DMS79 treated with DMSO at 0.1 percent for 48 hours (cell line): ENCODE data around the gene ZG16B.

Source experiments
- DNase-seq: peaks from one replicate; lab custom pipeline; 2025; lab: John Stamatoyannopoulos, UW

Gene ZG16B

DNA sequence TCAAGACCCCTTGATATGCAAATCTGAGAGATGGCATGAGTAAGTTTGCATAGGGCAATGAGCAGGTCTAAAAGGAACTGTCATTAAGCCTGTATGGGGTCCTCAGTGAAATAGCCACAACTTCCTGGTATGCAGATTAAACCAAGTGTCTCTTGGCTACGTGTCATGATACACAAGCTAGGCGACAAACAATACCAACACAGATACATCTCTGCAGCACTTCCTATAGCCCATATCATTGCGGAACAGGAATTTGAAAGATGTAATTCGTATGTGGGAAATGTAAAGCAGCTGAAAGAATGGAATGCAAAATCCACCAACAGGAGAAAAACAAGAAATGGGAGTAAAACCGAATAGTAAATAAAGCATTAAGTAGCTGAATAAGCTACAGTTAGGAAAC, 15.0 kb downstream of the ZG16B start:
- no peak for DNase-seq

DNA sequence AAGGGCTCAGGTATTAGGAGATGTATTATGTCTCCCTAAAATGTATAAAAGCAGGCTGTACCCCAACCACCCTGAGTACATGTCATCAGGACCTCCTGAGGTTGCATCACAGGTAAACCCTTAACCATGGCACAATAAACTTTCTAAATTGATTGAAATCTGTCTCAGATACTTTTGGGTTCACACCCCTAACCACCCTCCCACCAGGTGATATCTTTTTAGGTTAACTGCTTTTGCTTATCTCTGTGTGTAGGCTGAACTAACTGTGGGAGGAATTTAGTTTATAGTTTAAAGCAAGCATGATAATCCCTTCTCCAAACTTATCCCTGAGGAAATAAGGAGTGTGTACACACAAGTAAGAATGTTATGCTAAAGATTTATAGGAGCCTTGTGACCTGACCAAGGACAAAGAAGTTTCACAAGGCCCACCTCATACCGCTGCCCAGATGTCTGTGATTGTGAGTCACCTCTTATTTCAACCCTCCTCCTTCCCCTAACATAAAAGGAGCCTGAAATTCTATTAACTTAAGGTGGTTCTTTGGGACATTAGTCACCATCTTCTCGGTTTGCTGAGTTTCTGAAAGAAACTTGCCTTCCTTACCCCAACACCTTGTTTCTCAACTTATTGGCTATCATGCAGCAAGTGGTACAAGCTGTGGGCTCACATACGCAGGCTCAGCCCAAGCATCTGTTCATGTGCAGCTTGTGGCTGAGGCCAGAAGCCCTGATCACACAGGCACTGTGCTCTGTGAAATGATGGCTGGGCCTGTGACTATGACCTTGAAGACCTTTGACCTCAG, 16.6 kb downstream of the ZG16B start:
- no peak for DNase-seq

DNA sequence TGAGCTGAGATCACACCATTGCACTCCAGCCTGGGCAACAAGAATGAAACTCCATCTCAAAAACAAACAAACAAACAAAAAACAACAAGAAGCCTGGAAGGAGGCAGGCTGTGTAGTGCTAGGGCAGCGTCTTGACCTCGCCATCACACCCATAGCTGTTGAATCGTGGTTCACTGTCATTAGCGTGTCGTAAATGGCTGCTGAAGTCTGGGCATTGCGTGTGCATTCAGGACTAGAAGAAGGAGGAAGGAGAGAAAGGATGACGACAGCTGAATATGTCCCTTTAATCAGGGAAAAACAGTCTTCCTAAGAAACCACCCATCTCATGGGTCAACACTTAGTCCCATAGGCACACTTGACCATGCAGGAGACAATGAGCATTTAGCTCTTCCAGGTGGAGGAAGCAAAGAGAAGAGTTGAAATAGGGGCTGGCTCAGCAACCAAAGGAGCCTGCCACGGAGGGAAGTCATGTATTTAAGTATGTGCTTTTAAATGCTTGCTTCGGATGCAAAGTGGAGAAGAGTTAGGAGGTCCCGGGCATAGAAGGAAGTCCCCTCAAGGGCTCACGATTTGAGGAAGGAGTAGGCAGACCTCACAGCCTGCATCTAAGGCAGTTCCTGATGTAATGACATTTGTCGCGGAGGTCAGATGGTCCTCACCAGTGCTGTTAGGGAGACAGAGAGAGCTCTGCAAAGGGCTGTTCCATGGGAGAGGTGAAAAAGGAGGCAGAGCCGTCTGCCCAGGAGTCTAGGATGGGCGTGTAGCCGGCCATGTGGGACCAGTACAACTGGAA, 19.0 kb downstream of the ZG16B start:
- no peak for DNase-seq

DNA sequence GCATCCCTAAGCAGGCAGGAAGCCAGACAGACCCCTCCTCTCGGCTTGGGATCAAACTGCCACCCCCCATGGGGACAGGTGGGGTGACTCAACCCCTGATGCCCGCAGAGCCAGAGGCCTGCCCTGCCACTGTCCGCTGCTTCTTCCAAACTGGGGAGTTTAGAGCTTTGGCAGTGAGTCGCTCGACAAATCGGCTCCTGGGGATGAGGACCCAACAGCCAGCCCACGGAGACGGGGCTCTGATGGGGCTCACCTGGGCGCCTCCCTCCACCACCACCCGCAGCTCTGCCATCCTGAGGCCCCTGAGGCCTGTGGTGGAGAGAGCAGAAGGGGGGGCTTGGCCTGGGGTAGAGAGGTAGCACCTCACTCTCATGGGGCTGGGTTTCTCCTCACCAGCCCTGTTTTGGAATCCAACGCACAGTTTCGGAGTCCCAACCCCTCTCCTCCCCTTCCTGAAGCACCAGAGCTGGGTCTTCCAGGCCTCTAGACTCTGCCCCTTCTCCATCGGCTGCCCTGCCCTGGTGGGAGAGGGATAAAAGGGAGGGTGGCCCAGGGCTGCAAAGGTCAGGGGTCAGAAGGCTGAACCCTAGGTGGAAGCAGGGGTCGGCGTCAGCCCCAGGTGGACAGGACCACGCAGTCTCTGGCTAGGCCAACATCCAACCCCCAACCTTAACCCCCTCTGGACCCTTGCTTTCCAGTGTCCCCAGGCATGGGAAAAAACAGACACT, 22.1 kb downstream of the ZG16B start:
- DNase-seq: no peak

DNA sequence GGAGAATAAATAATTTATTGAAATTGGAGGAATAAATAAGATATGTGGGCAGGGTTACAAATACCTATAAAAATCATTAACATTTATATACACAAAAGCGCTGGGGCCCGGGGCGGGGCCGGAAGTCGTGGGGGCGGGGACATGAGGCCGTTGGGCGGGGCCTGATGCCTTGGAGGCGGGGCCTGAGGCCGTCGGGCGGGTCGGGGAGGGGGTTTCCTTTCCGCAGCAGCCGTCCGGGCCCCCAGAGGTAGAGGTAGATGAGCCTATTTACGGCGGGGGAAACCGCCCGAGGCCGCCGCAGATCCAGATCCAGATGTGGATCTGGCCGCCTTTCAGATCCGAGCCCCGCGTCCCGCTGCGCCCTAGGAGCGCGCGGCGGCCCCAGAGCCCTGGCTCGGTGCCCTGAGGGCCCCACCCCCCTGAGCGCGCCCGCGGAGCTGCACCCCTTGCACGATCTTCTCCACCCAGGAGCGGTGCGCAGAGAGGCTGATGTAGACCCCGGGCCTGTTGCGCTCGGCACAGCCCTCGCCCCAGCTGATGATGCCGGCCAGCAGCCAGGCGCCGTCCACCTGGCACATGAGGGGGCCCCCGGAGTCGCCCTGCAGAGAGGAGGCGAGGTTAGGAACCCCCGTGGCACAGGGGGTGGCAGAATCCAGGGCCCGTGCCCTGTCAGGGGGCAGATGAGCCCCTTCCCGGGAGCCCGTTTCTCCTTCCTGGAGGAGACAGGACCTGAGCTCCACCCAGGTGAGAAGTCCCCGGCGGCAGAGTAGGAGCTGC, 22.8 kb downstream of the ZG16B start:
- DNase-seq: no peak

DNA sequence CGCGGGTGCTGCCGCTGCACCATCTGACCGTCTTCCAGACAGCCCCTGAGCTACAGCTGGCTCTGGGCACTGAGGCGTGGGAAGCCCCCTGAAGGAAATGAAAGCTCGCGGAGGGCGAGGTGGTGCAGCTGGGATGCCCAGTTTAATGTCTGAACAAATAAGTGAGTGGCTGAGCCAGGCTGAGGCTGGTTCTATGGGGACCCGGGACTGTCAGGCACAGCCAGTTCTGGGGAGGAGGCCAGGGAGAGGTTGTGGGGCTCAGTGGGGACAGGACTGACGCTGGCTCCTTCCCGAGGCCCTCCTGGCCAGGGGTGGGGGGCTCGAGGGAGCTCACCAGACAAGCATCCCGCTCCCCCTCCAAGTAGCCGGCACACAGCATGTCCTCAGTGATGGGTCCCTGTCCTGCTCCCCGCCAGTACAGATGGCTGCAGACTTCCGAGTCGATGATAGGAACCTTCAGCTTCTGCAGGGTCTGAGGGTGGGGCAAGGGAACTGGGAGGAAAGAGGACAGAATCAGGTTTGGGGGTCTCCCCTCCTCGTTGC, 23.5 kb downstream of the ZG16B start:
- no peak for DNase-seq

DNA sequence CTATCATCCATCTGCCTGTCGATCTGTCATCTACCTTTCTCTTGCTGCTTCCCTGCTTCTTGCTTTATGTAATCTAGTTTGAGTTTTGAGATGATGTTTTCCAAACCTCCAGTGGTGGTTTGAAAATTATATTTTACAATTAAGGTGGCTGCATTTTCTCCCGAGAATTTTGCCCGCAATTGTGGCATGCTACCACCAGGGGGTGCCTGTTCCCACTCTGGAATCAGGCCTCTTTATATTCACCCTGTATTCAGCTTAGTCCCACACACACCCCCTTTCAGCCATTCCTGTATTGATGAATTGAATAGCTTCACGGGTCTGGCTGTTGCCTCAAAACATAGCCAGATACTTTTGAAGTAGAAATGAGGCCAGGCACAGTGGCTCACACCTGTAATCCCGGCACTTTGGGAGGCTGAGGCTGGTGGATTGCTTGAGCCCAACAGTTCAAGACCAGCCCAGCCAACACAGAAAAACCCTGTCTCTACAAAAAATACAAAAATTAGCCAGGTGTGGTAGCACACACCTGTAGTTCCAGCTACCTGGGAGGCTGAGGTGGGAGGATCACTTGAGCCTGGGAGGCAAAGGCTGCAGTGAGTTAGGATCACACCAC, 24.7 kb downstream of the ZG16B start:
- no peak for DNase-seq

DNA sequence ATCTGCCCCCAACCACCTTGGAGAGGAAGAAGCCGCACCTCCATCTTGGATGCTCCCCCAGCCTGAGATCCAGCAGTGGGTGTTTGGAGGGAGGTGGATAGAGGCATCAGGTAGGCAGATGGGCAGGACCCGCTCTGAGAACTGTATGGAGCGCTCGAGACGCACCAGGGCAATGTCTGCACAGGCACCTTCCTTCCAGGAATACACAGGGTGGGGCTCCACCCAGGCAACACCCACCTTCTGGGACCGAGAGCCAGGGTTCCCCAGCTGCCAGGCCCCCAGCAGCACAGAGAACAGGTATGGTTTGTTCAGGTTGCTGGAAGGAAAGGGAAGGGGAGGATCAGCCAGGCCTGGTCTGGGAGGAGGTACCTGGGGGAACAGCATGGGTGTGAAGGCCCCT, 25.4 kb downstream of the ZG16B start:
- DNase-seq: no peak

DNA sequence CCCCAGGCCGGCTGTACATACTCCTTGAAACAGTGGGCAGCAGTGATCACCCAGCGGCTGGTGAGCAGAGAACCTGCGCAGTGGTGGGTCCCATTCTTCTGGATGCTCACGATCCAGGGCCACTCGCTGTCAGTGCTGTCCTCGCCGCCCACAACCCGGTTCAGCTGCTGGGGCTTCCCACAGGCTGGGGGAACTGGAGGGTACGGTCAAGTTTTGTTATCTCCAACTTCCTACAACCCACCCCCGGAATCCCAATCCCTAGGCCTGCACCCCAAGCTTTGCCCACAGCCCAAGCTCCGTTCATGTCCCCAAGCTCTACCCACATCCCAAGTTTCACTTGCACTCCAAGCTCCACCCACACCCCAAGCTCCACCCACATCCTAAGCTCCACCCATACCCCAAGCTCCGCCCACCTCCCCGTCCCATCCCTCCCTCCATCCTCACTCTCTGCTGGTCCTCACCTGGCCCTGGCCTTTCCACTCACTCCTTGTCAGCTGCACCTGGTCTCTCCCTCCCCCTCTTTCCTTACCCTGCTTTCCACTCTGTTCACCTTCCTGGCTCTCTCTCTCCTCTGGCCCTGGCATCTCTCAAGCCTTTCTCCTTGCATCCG, 26.1 kb downstream of the ZG16B start:
- no peak for DNase-seq

DNA sequence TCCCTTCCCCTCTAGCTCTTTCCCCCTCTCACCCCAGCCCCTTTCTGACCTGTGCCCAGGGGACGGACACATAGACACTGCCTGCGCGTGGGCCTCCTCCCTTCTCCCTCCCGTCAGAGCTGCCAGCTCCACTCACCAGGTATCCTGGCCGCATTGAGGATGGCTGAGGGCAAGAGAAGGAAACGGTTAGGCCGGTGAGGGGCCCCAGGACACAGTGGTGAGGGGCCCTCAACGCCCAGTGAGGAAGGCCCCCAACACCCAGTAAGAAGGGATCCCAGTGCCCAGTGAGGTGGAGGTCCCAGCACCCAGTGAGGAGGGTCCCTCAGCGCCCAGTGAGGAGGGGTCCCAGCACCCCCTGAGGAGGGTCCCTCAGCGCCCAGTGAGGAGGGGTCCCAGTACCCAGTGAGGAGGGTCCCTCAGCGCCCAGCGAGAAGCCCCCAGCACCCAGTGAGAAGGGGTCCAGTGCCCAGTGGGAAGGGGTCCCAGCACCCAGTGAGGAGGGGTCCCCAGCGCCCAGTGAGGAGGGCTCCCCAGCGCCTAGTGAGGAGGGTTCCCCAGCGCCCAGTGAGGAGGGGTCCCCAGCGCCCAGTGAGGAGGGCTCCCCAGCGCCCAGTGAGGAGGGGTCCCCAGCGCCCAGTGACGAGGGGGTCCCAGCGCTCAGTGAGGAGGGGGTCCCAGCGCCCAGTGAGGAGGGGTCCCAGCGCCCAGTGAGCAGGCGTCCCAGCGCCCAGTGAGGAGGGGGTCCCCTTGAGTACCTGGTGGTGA, 26.8 kb downstream of the ZG16B start:
- no peak for DNase-seq

DNA sequence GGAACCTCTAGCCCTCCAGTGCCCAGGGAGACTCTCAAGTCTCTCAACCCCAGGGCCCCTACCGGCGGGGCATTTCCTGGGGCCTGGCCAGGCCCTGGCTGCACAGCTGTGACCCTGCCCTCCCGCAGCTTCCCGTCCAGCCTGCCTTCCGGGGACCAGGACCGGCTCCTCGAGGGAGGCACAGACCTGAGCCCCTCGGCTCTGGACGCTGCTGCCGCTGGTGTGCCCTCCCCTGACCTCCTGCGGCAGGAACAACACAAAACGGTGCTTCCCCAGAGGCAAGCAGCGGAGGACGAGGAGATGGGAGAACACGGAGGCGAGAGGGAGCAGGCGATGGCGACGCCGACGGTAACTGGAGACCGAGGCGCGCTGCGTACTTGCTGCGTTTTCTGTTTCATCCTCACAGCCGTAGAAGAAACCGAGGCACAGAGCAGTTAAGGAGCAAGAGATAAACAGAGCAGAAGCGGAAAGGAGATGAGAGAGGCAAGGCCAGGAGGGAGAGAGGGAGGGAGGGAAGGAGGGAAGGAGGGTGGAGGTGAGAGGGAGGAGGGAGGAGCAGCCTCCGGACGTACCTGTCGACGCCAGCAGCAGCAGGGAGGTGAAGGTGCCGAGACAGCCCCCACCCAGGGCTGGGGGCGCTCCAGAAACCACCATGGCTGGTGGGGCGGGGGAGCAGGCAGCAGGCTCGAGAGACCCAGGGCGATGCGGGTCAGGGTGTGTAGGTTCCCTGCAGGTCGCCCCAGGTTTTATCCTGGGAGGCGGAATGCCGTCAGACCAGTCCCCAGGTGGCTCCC, 27.5 kb downstream of the ZG16B start, which contains the start of gene PRSS22:
TSS of gene PRSS22 (minus strand) at position 720 of the 794 bp plus-strand sequence. CDS start at position 654, 66 bp downstream.
- peak; percentile 15 for DNase-seq

DNA sequence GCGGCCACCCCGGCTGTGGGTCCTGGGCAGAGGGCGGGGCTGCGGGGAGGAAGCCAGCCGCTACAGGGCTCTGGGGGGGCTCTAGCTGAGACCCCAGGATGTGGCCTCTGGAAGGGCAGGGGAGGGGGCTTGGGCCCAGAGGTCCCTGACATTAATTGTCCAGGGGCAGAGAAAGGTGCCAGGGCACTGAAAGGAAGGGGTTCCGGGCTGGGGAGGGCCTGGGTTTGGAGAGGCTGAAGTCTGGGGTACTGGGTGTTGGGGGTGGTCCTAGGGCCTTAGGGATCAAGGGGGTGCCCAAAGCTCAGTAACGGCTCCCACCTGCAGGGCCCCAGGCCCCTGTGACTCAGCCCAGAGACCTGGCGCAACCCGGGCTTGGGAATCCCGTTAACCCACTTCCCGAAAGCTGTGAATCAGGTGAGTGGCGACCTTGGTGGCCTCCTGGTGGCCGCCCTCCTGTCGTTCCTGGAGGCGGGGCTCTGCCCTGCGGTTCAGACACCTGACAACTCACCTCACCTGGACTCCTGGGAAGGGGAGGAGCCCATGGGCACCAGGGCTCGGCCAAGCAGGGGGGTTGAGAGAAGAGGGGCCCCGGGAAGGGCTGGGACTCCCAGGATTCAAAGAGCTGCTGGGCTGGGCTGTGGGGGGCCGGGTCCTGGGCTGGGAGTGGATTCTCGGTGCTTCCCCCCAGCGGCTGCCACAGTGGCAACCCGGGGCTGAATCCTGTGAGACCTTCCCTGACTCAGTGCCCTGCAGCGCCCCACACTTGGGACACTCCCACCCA, 28.3 kb downstream of the ZG16B start:
- DNase-seq: peak; percentile 38

DNA sequence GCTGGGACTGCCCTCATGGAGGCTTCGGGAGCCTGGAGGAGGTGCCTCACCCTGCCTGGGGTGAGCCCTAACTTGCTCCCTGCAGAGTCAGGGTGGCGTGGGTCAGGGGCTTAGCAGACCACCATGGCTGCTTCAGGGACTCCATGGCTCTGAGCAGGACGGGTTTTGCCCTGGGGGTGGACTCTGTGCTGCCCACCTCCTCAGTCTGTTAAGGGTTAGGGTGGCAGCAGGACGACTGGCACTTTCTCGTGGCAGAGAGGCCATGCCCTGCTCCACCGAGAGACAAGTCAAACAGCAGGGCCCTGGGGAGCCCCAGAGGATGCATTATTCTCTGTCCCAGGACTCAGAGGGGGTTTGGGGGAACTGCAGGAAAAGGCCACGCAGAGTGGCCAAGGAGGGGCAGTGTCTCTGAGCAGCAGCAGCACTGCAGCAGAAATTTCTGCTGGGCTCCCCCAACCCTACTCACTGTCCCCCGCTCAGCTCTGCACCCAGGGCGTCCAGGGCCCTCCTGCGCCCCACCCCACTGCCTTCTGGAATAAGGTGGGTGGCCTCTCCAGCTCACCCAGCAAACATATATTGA, 29.7 kb downstream of the ZG16B start:
- no peak for DNase-seq

DNA sequence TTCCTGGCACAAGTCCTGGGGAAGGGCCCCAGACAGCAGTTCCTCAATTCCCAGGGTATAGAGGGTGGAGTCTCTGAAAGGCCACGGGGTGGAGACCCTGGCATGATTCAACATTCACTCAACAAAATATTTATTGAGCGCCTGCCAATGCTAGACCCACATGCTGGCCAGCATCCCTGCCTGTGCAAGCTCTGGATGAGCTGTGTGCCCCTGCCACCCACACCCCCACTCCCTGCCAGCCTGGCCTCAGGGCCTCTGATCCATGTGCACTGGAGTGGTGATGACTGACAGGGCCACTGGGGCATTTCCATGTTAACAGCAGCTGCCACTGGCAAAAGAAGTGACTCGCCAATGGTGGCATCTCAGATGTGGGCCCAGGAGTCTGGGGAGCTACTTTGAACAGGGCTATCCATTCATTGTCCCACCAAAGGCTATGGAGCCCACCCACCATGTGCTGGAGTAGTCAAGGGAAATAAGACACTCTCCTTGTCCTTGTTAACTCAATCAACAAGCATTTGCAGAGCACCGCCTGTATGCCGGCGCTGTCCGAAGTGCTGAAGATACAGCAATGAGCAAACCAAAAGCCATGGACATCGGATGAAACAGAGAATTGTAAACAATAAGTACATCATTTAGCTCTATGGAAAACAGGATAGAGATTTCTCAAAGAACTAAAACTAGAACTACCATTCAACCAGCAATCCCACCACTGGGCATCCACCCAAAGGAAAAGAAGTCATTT, 30.9 kb downstream of the ZG16B start:
- DNase-seq: no peak

DNA sequence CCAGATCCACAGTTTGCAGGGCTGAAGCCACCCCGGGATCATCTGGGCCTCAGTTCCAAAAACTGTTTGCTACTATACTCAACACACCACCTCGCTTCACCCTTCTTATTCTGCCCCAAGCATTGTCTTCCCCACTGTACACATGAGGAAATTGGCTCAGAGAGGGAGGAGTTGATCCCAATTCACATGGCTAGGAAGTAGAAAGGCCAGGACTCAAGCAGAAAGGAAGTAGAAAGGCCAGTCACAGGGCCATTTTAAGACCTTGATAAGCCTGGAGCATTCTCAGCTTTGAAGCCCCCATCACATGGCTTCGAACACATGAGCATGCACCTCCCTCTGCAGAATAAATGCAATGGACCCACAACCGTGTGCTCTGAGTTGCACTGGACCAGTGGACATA, 35.5 kb downstream of the ZG16B start:
- DNase-seq: no peak

DNA sequence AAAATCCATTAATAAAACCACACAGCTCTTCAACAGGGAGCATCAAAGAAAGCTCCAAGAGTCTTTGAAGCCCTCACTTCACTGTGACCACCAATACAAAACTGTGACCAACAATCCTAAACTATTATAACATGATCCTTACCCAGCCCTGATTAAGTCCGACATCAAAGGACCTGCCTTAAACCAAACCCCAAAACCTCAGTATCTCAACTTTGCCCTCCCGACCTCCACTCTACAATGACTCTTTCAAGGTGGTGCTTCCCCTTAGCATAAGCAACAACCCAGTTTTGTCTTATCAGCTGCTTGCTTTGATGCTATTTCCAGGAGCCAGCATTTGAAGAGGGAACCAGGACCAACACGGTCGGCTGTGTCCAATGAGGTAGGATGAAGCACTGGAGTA, 36.3 kb downstream of the ZG16B start:
- no peak for DNase-seq

DNA sequence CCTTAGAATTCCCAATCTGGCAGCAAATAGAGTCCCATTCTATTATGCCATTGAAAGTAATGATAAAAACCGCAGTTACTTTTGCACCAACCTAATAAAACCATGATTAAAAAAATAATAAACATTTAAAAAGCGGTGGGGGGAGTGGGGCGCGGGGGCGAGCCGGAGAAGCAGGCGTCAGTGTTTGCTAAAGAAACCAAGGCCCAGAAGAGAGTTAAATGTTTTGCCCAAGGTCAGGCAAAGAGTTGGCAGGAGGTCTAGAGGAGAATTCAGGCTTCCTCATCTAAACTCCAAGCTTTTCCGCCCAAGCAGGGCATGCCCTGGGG, 37.5 kb downstream of the ZG16B start:
- no peak for DNase-seq
